Activated naive CD4-positive, alpha-beta T cell treated with anti-CD3 and anti-CD28 coated beads, Interleukin-2, amount 50 U/mL, for 16 hours (primary cell): Measurements from ENCODE around the gene TLL2.

Experiments
- DNase-seq: peaks from one replicate; pipeline ENCODE4 v3.0.0-alpha.2; 2020

Gene TLL2

DNA sequence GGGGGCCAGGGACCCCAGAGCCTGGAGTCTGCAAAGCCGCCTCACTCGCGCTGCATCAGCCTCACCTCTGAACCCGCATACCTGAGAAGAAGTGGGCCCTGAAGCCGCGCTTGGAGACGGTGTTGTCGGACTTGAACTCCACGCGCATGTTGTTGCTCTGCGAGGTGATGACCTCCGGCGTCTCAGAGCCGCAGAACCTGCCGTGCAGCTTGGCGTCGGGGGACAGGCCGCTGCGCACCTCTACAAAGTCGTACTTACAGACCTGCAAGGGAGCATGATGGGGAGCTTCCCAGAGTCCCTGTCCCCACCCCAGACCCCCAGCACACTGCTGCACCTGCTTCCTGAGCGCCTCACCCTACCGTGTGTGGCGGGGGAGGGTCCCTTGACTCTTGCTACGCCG, 129.2 kb downstream of the TLL2 start:
- no peak for DNase-seq

DNA sequence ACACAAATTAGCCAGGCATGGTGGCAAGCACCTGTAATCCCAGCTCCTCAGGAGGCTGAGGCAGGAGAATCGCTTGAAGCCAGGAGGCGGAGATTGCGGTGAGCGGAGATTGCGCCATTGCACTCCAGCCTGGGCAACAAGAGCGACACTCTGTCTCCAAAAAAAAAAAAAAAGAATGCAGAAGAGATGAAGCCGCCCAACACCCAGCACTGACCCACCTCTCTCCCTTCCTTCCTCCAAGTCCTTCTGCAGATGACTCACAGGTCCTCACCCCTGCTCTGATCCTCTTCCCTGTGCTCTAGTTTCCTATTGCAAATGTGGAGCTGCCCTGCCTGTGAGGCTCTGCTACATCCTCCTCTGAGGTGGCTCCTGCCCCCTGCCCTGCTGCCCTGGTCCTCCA, 132.9 kb downstream of the TLL2 start:
- DNase-seq = no peak

DNA sequence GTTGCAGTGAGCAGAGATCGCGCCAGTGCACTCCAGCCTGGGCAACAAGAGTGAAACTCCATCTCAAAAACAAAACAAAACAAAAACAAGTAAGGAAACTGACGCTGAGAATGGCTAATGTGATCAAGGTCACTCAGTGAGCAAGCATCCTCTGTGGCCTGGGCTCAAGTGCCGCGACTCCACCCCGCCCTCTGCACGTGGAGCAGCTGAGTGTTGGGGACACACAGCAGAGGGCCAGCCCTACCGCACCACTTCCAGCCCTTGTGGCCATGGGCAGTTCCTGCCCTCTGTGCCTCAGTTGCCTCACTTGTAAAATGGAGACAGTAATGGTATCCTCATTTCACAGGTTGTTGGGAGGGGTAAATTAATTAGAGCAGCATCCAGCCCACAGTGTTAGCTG, 134.0 kb downstream of the TLL2 start:
- DNase-seq = no peak

DNA sequence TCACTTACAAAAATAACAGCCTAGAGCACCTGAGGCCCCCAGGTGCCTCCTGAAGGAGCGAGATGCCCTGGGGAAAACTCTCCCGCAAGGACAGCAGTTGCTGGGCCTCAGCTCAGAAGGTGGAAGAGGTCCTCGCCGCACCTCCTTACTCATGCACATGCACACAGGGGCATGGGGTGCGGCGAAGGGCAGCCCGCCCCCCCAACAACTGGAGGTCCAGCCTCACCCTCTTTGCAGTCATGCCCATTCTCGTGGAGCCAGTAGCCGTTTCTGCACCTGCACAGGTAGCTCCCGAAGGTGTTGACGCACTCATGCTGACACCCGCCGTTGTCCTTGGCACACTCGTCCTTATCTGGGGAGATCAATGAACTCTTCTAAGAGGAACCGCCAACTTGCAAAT, 135.0 kb downstream of the TLL2 start:
- DNase-seq = no peak

DNA sequence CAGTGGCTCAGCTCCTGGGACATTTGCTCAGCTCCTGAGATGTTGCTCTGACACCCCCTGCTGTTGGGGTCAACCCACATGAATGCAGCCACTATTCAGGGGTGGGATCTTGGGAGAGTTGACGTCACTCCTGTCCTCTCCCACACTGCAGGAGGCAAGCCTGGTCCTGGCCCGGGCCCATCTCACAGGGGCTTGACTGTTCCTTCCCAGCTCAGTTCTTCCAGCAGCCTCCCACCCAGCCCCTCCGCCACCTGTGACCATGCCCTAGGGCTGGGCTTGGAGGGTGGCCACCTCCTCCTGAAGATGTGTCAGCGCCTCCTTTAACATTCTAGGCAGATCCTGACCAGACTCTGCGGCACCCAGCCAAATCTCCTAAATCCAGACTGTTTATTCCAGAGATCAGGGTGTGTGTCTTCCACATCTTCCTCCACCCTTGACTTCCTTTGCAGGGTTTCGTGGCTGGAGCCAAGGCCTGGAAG, 135.9 kb downstream of the TLL2 start:
- DNase-seq = no peak

DNA sequence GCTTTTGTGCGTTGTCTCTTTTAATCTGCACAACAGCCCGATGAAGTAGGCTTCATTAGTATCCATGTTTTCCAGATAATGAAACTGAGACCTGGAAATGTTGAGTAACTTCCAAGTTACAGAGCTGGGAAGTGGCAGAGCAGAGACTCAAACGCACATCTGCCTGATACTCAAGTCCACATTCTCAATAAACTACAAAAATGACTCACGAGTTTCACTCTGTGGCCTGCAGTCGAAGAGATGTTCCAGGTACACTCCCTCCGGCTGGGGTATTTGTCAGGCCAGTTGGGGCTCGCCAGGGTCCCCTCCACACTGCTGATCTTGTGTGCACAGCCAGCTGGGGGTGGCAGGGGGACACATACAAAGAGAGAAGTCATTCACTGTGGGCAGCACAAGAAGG, 137.2 kb downstream of the TLL2 start:
- no peak for DNase-seq

DNA sequence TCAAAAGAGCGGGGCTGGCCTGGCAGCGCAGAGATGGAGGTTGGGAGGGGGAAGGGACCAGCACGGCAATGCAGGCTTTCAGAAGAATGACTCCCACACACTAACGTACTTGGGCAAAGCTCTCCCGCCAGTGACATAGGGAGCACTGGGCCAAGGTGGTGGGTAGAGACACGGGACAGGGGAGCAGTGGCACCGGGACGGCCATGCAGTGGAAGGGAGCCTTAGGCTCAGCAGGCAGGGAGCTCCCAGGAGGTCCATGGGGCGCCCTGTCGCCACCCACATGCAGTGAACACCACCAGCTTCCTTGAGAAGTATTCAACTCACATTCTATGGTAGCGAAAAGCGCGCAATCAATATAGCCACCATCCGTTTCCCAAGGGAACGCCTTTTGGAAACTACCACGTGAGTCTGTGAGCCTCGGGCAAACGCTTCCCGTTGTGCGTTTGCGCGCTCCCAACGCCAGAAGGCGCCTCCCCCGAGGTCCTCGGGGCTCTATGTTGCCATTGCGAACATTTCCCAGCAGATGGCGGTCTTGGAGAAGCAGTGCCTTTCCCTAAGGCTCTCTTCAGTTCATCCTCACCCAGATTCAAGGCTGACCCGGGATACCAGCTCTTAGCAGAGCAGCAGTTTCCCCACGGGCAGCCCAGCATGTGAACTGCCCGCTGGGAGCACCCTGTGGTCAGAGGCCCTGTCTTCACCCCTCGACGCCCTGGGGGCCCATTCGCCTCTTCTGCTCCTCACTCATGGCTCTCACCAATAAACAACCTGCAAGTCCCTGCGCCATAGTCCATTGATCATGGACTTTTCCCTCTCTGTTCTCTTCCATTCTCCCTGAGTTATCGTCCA, 138.5 kb downstream of the TLL2 start:
- DNase-seq = peak; percentile 76

DNA sequence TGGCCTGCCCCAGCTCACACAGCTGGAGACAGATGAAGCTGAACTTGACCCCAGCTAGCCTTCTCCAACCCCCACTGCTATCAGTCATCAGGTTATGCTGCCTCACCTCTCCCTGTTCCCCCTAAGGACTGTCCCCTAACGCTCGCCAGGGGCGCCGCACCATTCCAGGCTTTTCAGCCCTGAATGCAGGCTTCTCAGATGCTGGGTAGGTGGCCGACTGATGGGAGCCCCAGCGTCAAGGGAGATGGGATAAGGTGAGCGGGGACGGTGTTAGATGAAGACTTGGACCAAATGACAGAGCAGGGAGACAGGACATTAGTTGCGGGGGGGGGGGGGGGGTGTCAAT, 139.1 kb downstream of the TLL2 start:
- DNase-seq = no peak

DNA sequence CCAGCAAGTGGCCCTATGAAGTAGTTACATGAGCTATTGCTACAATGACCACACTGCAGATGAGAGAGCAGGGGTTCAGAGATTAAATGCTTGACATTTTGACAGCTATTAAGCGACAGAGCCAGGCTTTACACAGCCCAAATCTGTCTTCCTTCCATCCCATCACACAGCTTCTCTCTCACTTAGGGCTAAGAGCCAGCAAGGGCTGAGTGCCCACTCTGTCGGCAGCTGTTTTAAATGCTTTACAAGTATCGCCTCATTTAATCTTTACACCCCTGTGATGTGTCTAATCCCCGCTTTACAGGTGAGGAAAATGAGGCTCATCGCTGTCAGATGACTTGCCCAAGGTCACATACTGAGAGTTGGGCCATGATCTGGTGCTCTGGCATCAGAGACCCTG, 139.7 kb downstream of the TLL2 start:
- no peak for DNase-seq

DNA sequence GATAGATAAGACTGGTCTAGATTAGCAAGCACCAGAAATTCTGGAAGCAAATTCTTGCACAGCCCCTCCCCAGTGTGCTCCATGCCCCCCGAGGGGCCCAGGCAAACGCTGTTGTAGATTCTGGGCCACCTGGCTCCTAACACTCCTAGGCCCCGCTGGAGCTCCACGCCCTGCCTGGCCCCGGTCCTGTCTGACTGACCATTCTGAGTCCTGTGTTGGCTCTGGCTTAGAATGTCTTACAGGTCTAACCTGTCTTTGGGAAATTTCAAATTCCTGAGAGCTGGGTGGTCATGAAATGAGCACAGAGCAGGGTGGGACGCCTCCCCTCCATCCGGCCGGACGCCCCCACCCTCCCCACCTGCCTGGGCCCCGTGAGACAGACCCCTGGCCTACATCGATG, 142.4 kb downstream of the TLL2 start:
- DNase-seq = no peak

DNA sequence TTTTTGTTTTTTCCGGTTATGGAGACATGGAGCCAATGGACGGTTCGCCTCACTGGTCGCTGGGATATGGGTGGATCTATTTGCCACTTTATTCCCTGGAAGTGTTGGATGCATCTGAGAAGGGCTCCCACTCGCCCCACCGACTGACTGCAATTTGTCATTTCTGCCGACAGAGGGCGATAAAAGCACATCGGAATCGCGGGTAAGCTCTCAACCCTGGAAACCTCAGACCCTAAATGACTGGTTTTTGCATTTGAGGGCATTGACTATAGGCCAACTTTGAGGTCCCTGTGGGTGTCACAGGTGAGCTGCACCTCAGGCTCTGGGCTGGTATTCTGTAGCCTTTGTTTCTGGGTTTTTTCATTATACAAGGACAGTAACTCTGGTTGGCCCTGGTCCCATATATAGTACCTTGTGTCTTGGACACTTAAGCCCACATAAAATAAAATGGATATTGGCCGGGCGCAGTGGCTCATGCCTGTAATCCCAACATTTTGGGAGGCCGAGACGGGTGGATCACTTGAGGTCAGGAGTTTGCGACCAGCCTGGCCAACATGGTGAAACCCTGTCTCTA, 143.1 kb downstream of the TLL2 start:
- peak; percentile 38 for DNase-seq

DNA sequence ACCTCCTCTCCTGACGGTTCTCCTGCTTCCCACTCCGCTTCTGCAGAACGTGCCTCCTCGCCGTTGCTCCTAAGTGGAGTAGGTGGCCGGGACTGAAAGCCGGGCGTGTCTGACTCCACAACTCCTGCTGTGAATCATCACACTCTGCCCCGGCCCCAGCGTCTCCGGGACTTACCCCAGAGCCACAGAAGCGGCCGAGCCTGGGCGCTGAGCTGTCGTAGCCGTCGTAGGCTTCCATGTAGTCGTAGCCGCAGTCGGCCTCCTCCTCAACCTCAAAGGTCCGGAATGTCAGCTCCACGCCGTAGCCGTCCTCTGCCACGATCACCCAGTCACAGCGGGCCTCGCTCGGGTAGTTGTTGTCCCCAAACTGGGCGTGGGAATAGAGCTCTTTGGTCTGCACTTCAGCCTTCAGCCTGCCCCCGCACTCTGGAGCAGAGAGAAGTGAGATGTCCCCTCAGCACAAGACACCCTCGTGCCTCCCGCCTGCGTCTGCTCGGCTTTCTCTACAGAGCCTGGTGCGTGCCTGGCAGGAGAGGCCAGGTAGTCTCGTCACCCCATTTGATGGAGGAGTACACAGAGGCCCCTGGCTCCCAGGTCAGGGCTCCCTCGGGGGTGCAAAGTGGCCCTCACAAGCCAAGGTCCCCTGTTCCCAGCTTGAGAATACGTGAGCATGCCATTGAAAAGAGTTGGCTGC, 143.7 kb downstream of the TLL2 start:
- DNase-seq = no peak

DNA sequence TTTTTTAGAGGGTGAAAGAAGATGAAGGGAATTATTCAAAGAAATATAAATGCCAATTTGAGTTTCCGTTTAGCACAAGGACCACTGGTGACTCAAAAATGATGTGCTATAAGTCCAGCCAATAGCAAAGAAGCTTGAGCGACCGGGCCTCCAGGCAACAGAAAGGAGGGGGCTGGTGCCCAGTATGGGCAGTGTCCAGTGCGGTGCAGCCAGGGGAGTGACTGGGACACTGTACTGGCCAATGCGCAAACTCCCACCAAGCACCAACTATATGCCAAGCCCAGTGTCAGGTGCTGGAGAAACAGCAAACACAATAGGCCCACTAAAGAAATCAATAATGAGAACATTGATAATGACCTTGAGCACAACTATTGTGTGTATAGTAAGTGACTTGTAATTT, 144.8 kb downstream of the TLL2 start:
- no peak for DNase-seq

DNA sequence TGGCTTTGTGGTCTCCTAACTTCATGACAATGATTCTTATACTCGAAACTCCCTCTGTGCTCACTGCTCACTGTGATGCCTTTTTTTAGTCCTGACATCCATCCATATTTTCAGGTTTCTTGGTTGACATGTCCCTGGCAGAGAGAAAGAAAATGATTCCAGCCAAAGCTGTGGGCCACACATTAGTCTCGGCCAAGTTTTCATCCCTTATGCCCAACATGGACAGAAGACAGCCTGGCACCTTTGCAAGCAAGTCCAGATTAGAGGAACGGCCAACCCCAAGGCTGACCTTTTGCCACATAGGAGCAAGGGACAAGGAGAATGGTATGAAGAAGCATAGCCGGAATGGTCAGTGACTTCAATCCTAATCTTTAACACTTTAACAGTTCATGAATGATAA, 146.3 kb downstream of the TLL2 start:
- no peak for DNase-seq

DNA sequence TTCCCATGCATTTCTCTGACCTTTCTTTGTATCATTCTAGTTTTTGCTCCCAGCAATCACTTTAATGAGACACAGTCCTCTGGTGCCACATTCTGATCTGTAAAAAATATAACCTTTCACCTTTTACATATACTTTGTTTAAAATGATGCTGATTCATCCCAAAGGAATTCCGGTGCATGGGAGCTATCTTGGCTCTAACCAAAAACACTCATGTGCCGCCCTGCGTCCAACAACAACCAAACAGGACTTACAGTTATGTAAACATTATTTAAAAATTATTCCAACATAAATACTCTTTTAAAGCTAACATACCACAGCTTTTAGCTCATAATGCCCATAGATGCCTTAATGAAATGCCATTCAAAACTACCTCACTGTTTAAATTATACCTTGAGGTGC, 147.2 kb downstream of the TLL2 start:
- no peak for DNase-seq

DNA sequence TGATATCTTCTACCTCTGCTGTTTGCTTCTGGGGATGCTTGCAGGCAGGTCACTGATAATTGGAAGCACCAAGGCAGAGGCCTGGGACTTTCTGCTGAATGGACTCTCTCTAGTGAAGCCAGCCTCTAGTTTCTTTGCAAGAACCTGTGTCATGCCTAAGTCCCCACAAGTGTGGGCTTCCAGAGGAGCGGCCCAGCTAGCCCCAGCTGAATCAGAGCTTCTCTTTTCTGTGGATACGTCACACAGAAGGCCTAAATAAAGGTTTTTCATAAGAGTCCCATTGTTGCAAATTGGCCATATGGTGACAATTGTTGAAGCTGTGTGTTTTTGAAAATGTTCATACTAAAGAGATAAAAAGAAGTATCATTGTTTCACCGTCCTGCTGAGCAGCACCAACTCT, 148.2 kb downstream of the TLL2 start:
- DNase-seq = no peak

DNA sequence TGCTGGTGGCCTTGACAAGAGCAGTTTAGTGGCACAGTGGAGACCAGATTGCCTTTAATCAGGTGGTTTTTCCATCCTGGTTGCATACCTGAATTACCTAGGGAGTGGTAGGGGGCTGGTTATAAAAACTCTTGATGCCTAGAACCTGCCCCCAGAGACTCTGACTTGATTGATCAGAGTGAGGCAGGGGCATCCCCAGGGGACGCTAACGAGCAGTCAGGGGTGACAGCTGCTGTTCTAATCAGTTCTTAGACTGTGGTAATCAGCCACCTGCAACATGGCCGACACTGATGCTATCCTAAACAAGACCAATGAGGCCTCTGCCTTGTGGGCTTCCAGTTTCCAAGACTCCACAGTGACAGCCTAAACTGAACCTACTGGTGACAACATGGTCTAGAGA, 153.0 kb downstream of the TLL2 start:
- no peak for DNase-seq

DNA sequence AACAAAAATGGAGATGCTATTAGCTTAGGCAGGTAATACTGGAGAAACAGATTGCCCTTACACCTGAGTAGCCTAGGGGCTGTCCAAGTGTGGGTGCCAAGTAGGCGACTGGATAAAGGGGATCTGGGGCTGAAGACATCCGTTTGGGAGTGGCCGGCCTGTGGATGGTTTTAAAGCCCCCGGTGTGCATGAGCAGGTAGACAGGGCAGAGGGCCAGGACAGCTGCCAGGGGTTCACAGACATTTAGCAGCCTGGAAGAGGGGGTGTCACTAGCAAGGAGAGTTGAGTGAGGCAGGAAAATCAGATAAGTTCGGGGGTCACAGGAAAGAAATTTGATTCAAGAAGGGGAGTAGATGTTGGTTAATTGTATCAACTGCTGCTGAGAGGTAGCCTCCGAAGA, 153.4 kb downstream of the TLL2 start:
- no peak for DNase-seq

DNA sequence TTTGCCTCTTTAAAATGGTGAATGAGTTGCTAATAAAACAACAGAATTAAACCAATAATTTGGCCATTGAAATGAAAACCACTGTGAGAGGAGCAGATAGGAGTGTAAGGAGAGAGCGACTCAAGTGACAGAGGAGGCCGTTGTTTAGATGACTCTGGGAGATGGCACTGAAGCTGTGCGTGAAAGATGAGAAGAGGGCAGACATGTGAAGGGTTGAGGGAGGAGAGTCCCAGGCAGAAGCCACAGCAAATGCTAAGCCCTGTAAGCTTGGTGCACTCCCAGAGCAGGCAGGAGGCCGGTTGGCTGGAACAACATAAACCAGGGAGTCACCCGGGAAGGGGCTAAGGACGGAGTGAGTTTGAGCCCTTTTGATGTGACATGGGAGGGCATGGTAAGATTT, 154.1 kb downstream of the TLL2 start:
- no peak for DNase-seq

DNA sequence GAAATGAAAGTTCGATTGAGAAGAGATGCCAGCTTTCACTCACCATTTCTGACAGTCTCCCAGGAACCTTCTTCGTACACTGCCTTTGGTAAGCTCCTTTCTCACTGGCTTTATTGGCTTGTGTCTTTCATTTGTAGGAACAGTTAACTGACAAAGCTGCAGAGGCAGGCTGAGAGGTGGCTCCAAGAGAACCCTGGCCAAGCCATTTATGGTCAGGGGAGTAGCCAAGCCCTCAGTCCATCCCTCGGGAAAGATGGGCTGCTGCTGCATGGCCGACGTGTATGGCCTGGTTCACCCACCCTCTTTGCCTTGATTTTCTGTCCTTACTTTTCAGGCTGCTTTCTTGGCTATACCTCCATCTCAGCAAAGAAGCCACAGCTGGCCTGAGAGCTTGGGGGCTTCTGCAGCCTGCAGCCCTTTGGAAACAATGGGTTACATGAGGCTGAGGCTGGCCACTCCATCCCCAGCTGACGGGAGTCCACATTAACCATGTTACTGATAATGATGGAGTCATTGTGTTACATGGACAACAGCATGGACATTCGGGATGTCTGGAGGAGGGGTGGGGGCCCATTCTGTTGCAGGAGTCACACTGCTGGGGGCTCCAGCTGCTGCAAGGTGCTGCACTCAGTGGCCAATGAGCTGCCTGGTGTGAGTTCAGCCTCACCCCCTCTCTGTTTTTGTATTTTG, 154.7 kb downstream of the TLL2 start, which contains the start of gene OPALIN:
Gene OPALIN (minus strand): TSS at position 152 of the 690 bp plus-strand sequence. CDS start 106 bp downstream, at position 46.
- no peak for DNase-seq

DNA sequence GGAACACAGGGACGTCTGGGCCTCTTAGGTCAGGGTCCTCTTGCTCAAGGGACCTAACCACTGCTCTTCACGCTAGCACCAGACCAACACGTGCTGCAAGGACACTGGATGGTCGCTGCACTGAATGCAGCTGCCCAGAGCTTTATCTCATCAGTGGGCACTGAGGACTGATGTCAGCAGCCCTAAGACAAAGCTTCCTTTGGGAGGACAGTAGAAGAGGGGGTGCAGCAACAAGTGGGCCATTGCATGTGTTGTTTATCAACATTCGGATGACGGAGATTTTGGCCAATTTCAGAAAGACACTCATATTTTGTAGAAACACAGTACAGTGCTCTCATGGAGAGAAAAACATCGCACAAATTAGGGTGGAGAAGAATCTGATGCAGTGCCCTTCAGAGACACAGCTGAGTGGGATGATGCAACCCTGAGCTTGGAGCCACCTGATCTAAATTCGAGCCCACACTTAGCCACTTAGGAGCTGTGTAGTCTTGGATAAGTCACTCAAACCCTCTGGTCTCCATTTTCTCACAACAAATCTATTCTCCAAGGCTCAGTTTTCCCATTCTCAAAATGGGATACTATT, 156.6 kb downstream of the TLL2 start:
- no peak for DNase-seq

DNA sequence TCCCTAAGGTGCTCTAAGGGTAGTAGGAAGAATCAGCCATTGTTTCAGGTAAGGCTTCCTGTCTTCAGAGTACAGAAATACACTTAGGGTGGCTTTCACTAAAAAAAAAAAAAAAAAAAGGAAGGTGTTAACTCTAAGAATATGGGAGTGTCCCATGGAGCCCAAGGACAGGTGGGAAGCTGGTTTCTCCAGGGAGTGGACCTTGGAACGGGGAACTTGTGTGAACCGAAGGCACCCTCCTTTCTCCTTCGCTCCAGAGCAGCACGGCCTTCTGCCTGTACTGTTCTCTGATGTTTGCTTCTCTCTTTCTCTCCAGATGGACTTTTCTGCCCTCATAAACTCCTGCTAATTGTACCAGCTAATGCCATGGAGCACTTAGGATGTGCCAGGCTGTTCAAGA, 161.1 kb downstream of the TLL2 start:
- no peak for DNase-seq

DNA sequence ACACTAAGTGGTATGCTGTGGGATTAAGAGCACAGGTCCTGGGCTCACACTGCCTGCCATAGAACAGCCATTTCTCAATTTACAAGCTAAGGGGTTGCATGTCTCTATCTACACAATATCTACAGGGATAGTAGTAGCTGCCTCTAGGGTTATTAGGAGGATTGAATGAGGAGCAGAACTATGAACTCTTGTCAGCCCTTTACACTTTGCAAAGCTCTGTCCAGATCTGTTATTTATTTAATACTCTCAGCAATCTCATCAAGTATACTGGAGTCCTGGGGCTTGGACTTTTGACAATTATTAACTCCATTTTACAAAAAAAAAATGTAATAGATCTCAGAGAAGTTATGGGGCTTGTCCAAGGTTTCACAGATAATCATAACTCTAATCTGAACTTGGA, 161.7 kb downstream of the TLL2 start:
- no peak for DNase-seq
